Prostate gland (tissue), 2 donors: ENCODE data around the gene MYBBP1A. TPM values are rescaled to one million over a fixed set of nuclear protein-coding genes. Genes with fewer than 3 reads are reported as not detected.
"Not testable (repeated sequence)": the region's sequence is repeated elsewhere in the genome, so short reads cannot be mapped to it uniquely, and the experiment has no call there.

Source experiments
- DNase-seq: peaks from one replicate; pipeline ENCODE4 v3.0.0-alpha.2; 2019; ENCODE audit warnings: low spot score
- H3K27ac ChIP-seq, 2 donors: fragments of 200-600 bp; sonication (generic); 2 replicates each; pipeline ENCODE4 v1.5.1; 2017 to 2019
- H3K27me3 ChIP-seq: fragments of 200-600 bp; sonication (generic); replicated peaks from 2 replicates; pipeline ENCODE4 v1.5.1; 2019; ENCODE audit not compliant: insufficient read depth
- H3K36me3 ChIP-seq, 2 donors: fragments of 200-600 bp; sonication (generic); 1 replicate in 1 of 2; 2 replicates in 1 of 2; pipeline versions ENCODE4 v1.5.1 to v1.8.1; 2017 to 2019
- H3K4me1 ChIP-seq: fragments of 200-600 bp; sonication (generic); replicated peaks from 2 replicates; pipeline ENCODE4 v1.5.1; 2019
- H3K4me3 ChIP-seq, 2 donors: fragments of 200-600 bp; sonication (generic); 2 replicates each; pipeline ENCODE4 v1.5.1; 2017 to 2019
- H3K9me3 ChIP-seq: fragments of 200-600 bp; sonication (generic); 2 replicates; pipeline ENCODE4 v1.5.1; 2017
- POLR2A ChIP-seq: fragments of 450-650 bp; IDR thresholded peaks from one replicate; pipeline ENCODE4 v1.6.1; 2016; ENCODE audit warnings: antibody characterized with exemption, mild to moderate bottlenecking
- POLR2AphosphoS5 ChIP-seq: sonication (generic); formaldehyde crosslinking; IDR thresholded peaks from one replicate; pipeline ENCODE4 v1.6.1; 2017; ENCODE audit warnings: antibody characterized with exemption
- WGBS: methylation state at CpG from one replicate; pipeline ENCODE4 v1.1.5; 2018; 5-methylcytosine and 5-hydroxymethylcytosine counted together
- intact Hi-C: fragments of 100-400 bp; cut with DNase I; formaldehyde crosslinking; loops from one replicate; pipeline ENCODE4 v1.14.2; 2022
- total RNA-seq, 2 donors: library from RNA; depleted of rRNA; stranded (reverse); fragments of >200 nt; gene quantifications; one replicate each; pipeline ENCODE4 v1.1.0, GENCODE V29; 2016
- TF ChIP-seq, protein P1 (sequence below), 4 experiments: fragments of 200-600 bp in 2 of 4; fragments of 450-650 bp in 2 of 4; sonication (generic) in 2 of 4; IDR thresholded peaks; 1 replicate in 3 of 4; 2 replicates in 1 of 4; pipeline ENCODE4 v1.5.1; 2016 to 2019; ENCODE audit warnings: antibody characterized with exemption in 4 of 4, mild to moderate bottlenecking in 2 of 4, moderate library complexity in 2 of 4

The MYBBP1A gene
- 10 to 100 TPM; 44.4 to 71.2 TPM for total RNA-seq

DNA sequence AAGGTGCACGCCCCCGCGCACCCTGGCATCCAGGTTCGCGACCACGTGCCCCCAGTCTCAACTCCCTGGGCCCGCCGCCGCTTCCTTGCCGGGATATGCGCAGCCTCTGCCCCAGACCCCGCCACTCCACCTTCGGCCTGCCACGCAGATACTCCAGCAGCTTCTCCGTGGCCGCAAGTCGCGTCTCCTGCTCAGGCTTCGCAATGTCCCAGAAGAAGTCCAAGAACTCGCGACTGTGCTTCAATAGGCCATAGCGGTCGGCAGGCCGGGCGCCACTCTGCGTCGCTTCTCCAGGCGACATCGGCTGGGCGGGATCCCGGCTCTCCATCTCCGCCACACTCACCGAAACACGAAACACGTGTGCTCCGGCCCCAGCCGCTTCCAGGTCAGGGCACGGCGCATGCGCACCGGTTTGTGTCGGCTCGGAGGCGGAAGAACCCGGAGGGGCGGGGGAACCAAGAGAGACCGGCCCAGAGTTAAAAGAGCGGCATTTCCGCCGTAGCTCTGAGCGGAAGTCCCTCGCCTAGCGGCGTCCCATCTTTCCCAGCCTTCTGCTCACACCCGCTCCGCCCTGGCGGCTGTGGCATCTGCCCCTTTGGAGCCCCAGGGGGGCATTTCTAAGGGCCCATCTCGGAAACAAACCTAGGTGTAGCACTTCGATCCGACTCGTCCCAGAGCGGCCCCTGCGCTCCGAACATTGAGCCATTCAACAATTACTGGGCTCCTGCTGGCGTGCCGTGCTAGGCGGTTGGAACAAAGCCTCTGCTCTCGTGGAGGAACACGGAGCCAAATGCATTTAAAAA lies at the start of gene MYBBP1A:
TSS of gene MYBBP1A (minus strand) at position 388 of the 803 bp plus-strand sequence. CDS start at position 328, 60 bp downstream.
- WGBS, result under 1% methylated on average over 64 of the region's 69 CpGs
- H3K9me3 ChIP-seq, result no peaks in the 10 kb centered on the region
- peak within 1 kb of the TSS; percentile 51 to 55 for H3K4me3 ChIP-seq
- H3K36me3 ChIP-seq, result peaks cover 6 to 12% of the 10 kb centered on the region in 2 donors
- H3K4me1 ChIP-seq, result peaks cover 7% of the 10 kb centered on the region
- H3K27me3 ChIP-seq, result no peaks in the 10 kb centered on the region
- intact Hi-C loops, result no loop called here
- peak within 1 kb of the TSS; percentile 41 to 67 for H3K27ac ChIP-seq
- peak; percentile 94 for DNase-seq
- TF ChIP-seq, protein P1, sequence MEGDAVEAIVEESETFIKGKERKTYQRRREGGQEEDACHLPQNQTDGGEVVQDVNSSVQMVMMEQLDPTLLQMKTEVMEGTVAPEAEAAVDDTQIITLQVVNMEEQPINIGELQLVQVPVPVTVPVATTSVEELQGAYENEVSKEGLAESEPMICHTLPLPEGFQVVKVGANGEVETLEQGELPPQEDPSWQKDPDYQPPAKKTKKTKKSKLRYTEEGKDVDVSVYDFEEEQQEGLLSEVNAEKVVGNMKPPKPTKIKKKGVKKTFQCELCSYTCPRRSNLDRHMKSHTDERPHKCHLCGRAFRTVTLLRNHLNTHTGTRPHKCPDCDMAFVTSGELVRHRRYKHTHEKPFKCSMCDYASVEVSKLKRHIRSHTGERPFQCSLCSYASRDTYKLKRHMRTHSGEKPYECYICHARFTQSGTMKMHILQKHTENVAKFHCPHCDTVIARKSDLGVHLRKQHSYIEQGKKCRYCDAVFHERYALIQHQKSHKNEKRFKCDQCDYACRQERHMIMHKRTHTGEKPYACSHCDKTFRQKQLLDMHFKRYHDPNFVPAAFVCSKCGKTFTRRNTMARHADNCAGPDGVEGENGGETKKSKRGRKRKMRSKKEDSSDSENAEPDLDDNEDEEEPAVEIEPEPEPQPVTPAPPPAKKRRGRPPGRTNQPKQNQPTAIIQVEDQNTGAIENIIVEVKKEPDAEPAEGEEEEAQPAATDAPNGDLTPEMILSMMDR (IDR thresholded peaks at IDR 0.05), result peak in 3 of 4 experiments; percentile 26 to 36 (median 33)
- peak; percentile 72 for TF ChIP-seq POLR2A
- peak; percentile 97 for TF ChIP-seq POLR2AphosphoS5

GRCh38 chr17:4604736-4605135 lies 49.6 kb upstream of the MYBBP1A start:
- H3K4me1 ChIP-seq, H3K27ac ChIP-seq, H3K27me3 ChIP-seq, H3K36me3 ChIP-seq, intact Hi-C loops, H3K4me3 ChIP-seq, H3K9me3 ChIP-seq, DNase-seq: not testable (repeated sequence)
- WGBS, result 85% methylated on average over 11 of the region's 11 CpGs

GRCh38 chr17:4604111-4604644 lies 49.0 kb upstream of the MYBBP1A start:
- no peak for TF ChIP-seq POLR2AphosphoS5
- TF ChIP-seq, protein P1 (IDR thresholded peaks at IDR 0.05), result no peak
- no peak for TF ChIP-seq POLR2A
- Histone ChIP-seq H3K4me1 (no peaks in the 10 kb centered on the region), H3K27me3 (no peaks in the 10 kb centered on the region), H3K9me3 (no peaks in the 10 kb centered on the region), H3K4me3 (no peak overlapping the region), H3K36me3 (no peaks in the 10 kb centered on the region), H3K27ac (no peak overlapping the region)
- no peak for DNase-seq
- intact Hi-C loops, result no loop called here
- WGBS, result 46% methylated on average over 18 of the region's 18 CpGs

- Histone ChIP-seq H3K9me3 (no peaks in the 10 kb centered on the region), H3K27ac (no peak overlapping the region), H3K27me3 (no peaks in the 10 kb centered on the region), H3K4me3 (no peak overlapping the region), H3K36me3 (no peaks in the 10 kb centered on the region), H3K4me1 (no peaks in the 10 kb centered on the region)
- DNase-seq, result no peak
- TF ChIP-seq, protein P1 (IDR thresholded peaks at IDR 0.05), result no peak
- TF ChIP-seq POLR2AphosphoS5 (no peak), POLR2A (no peak)
- 82% methylated on average over 5 of the region's 5 CpGs for WGBS
- intact Hi-C loops, result no loop called here
Measured at GRCh38 chr17:4602041-4602440, 46.9 kb upstream of the MYBBP1A start.

DNA sequence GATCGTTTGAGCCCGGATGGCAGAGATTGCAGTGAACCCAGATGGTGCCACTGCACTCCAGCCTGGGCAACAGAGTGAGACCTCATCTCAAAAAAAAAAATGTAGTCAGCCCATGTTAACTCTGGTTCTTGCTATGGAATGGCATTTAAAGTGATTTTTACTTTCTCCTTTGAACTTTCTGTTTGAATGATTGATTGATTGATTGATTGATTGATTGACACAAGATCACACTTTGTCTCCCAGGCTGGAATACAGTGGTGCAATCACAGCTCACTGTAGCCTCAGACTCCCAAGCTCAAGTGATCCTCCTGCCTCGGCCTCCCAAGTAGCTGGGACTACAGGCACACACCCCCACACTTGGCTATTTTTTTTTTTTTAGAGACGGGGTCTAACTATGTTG lies 46.1 kb upstream of the MYBBP1A start:
- Histone ChIP-seq H3K27me3 (no peaks in the 10 kb centered on the region), H3K4me3 (no peak overlapping the region), H3K36me3 (no peaks in the 10 kb centered on the region), H3K4me1 (no peaks in the 10 kb centered on the region), H3K9me3 (no peaks in the 10 kb centered on the region), H3K27ac (no peak overlapping the region)
- no peak for DNase-seq
- WGBS, result 93% methylated on average over 4 of the region's 4 CpGs
- intact Hi-C loops, result no loop called here
- TF ChIP-seq POLR2A (no peak), POLR2AphosphoS5 (no peak)
- TF ChIP-seq, protein P1 (IDR thresholded peaks at IDR 0.05), result no peak
